Hepatocyte (in vitro differentiated cells): ENCODE results near the gene CCNF.

Experiments
- CTCF ChIP-seq: fragments of 200-600 bp; sonication (generic); IDR thresholded peaks from 2 replicates; pipeline ENCODE4 v1.5.1; 2016; ENCODE audit warnings: antibody characterized with exemption, mild to moderate bottlenecking; ENCODE audit not compliant: poor library complexity
- EZH2 ChIP-seq: fragments of 200-600 bp; sonication (generic); IDR thresholded peaks from 2 replicates; pipeline ENCODE4 v1.6.1; 2016; ENCODE audit warnings: antibody characterized with exemption, mild to moderate bottlenecking, borderline replicate concordance
- EZH2phosphoT487 ChIP-seq: fragments of 200-600 bp; sonication (generic); IDR thresholded peaks from one replicate; pipeline ENCODE4 v1.6.1; 2018; ENCODE audit warnings: antibody characterized with exemption, mild to moderate bottlenecking, low read depth, moderate library complexity; ENCODE audit not compliant: unreplicated experiment, severe bottlenecking

GRCh38 chr16:2468233-2468724 is 39.0 kb downstream of the CCNF start:
- no peak for TF ChIP-seq CTCF
- no peak for TF ChIP-seq EZH2
- TF ChIP-seq EZH2phosphoT487, result no peak
